GM21717 (cell line): ENCODE measurements around the gene SPOCD1.

Experiments
- ATAC-seq: cut with Tn5 transposase; IDR thresholded peaks from one replicate; pipeline ENCODE4 v1.9.1; 2021; ENCODE audit warnings: mild to moderate bottlenecking, moderate library complexity; ENCODE audit not compliant: unreplicated experiment

The SPOCD1 gene

GRCh38 chr1:31801458-31801857, 14.4 kb downstream of the SPOCD1 start:
- ATAC-seq, result no peak

GRCh38 chr1:31800674-31800967, 15.2 kb downstream of the SPOCD1 start:
- no peak for ATAC-seq

GRCh38 chr1:31799895-31800673, 15.7 kb downstream of the SPOCD1 start:
- no peak for ATAC-seq

GRCh38 chr1:31799196-31799894, 16.5 kb downstream of the SPOCD1 start:
- ATAC-seq, result no peak

- no peak for ATAC-seq
These were observed 17.2 kb downstream of the SPOCD1 start for GRCh38 chr1:31798433-31799195.

GRCh38 chr1:31798086-31798432, 17.8 kb downstream of the SPOCD1 start:
- ATAC-seq, result no peak

- ATAC-seq, result no peak
These were observed 18.6 kb downstream of the SPOCD1 start for GRCh38 chr1:31797216-31797615.

GRCh38 chr1:31796707-31797106, 19.1 kb downstream of the SPOCD1 start:
- no peak for ATAC-seq

- ATAC-seq, result no peak
These were observed 19.8 kb downstream of the SPOCD1 start for GRCh38 chr1:31795801-31796621.

- ATAC-seq, result no peak
These were observed 20.6 kb downstream of the SPOCD1 start for GRCh38 chr1:31795096-31795675.

- no peak for ATAC-seq
These were observed 22.1 kb downstream of the SPOCD1 start for GRCh38 chr1:31793586-31794285.

GRCh38 chr1:31793086-31793485, 22.7 kb downstream of the SPOCD1 start:
- ATAC-seq, result no peak

- no peak for ATAC-seq
These were observed 23.3 kb downstream of the SPOCD1 start for GRCh38 chr1:31792541-31792940.

GRCh38 chr1:31792116-31792515, 23.7 kb downstream of the SPOCD1 start:
- ATAC-seq, result no peak

- ATAC-seq, result no peak
These were observed 24.5 kb downstream of the SPOCD1 start for GRCh38 chr1:31791131-31791858.

GRCh38 chr1:31790641-31791091, 25.2 kb downstream of the SPOCD1 start:
- ATAC-seq, result no peak

- ATAC-seq, result no peak
These were observed 25.7 kb downstream of the SPOCD1 start for GRCh38 chr1:31790140-31790539.

- ATAC-seq, result no peak
These were observed 26.4 kb downstream of the SPOCD1 start for GRCh38 chr1:31789259-31790065.
